Ectodermal cell (in vitro differentiated cells): Measurements from ENCODE around the gene PRKCA.

Experiments used
- H3K27ac ChIP-seq: 2 replicates; pipeline ENCODE4 v1.7.0; 2013; ENCODE audit warnings: mild to moderate bottlenecking, low read depth, low read length; ENCODE audit not compliant: insufficient read depth, poor library complexity, severe bottlenecking
- H3K27me3 ChIP-seq: 2 replicates; pipeline ENCODE4 v1.7.0; 2013; ENCODE audit warnings: mild to moderate bottlenecking, low read length; ENCODE audit not compliant: insufficient read depth, control insufficient read depth, poor library complexity, severe bottlenecking
- H3K36me3 ChIP-seq: one replicate; pipeline ENCODE4 v1.7.0; 2013; ENCODE audit warnings: low read length; ENCODE audit not compliant: control insufficient read depth, insufficient read depth
- H3K4me1 ChIP-seq: one replicate; pipeline ENCODE4 v1.7.0; 2013; ENCODE audit warnings: low read length; ENCODE audit not compliant: control insufficient read depth, insufficient read depth
- H3K4me3 ChIP-seq: 2 replicates; pipeline ENCODE4 v1.7.0; 2013; ENCODE audit warnings: low read depth, low read length, control low read depth; ENCODE audit not compliant: insufficient read depth
- H3K9me3 ChIP-seq: 2 replicates; pipeline ENCODE4 v1.7.0; 2013; ENCODE audit warnings: mild to moderate bottlenecking, low read length, moderate library complexity; ENCODE audit not compliant: control insufficient read depth
- WGBS, 2 experiments: methylation state at CpG; one replicate each; pipeline ENCODE4 v1.1.7; 2013; ENCODE audit warnings: missing lambda C conversion rate in 2 of 2; 5-methylcytosine and 5-hydroxymethylcytosine counted together

PRKCA gene

DNA sequence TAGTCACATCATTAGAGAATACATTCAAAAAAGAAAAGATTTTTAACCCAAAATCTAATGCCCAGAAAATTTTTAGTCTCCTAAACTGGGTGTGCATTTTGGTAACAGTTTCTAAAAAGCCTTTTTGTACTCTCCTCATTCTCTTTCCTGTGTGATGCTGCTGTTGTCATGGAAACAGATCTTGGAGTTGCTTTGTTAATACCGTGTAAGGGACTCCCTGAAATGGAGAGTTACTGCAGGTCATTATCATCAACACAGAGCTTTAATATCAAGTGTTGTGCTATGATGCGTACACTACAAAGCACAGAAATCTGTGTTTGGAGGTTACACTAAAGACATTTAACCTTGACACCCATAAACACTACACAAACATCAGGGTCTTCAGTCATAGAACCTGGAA lies 216.3 kb downstream of the PRKCA start:
- WGBS, 2 experiments, result 93 to 100% methylated on average over 1 to 2 of the region's 2 CpGs
- H3K27me3 ChIP-seq, result no peaks in the 10 kb centered on the region
- H3K4me1 ChIP-seq, result no peaks in the 10 kb centered on the region
- no peaks in the 10 kb centered on the region for H3K9me3 ChIP-seq
- H3K4me3 ChIP-seq, result no peak overlapping the region
- no peak overlapping the region for H3K27ac ChIP-seq
- H3K36me3 ChIP-seq, result no peaks in the 10 kb centered on the region

GRCh38 chr17:66519154-66519553 lies 216.7 kb downstream of the PRKCA start:
- no peaks in the 10 kb centered on the region for H3K36me3 ChIP-seq
- no peaks in the 10 kb centered on the region for H3K9me3 ChIP-seq
- no peaks in the 10 kb centered on the region for H3K27me3 ChIP-seq
- no peaks in the 10 kb centered on the region for H3K4me1 ChIP-seq
- WGBS, 2 experiments, result 96 to 99% methylated on average over 2 of the region's 3 CpGs
- H3K27ac ChIP-seq, result no peak overlapping the region
- no peak overlapping the region for H3K4me3 ChIP-seq

GRCh38 chr17:66520999-66521398 lies 218.6 kb downstream of the PRKCA start:
- no peaks in the 10 kb centered on the region for H3K36me3 ChIP-seq
- H3K4me3 ChIP-seq, result no peak overlapping the region
- H3K27me3 ChIP-seq, result no peaks in the 10 kb centered on the region
- no peaks in the 10 kb centered on the region for H3K4me1 ChIP-seq
- H3K27ac ChIP-seq, result no peak overlapping the region
- no peaks in the 10 kb centered on the region for H3K9me3 ChIP-seq
- WGBS, 2 experiments, result 93 to 100% methylated on average over 1 of the region's 2 CpGs

DNA sequence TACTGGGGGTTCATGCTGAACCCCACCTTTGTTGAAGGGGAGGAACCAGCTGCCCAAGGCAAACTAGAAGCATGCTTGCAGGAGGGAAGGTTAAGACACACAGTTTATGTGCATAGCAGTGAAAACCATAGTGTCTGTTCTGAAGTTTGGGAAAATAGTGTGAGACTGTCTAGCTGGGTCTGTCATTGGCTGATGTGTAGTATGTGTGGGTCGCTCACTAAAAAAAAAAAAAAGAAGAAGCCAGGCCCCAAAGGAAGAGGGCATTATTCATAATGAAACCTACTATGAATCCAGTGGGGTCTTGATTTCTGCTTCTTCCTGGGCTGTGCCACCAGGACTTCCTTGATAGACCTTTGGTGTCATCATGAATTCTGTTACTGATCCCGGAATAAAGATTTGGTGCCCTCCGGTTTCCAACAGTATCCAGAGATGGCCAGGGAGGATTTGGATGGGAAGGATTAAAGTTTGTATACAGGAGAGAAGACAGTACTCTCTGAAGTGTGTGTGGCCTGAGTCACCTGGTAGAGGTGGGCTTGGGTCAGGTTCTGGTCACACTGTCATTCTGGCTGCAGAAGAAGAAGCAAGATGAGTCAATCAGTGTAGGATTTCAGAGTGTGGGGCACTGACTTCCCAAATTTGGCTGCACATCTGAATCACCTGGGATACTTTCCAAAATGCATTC lies 220.3 kb downstream of the PRKCA start:
- no peak overlapping the region for H3K27ac ChIP-seq
- no peaks in the 10 kb centered on the region for H3K27me3 ChIP-seq
- WGBS, 2 experiments, result 93 to 99% methylated on average over 3 of the region's 3 CpGs

DNA sequence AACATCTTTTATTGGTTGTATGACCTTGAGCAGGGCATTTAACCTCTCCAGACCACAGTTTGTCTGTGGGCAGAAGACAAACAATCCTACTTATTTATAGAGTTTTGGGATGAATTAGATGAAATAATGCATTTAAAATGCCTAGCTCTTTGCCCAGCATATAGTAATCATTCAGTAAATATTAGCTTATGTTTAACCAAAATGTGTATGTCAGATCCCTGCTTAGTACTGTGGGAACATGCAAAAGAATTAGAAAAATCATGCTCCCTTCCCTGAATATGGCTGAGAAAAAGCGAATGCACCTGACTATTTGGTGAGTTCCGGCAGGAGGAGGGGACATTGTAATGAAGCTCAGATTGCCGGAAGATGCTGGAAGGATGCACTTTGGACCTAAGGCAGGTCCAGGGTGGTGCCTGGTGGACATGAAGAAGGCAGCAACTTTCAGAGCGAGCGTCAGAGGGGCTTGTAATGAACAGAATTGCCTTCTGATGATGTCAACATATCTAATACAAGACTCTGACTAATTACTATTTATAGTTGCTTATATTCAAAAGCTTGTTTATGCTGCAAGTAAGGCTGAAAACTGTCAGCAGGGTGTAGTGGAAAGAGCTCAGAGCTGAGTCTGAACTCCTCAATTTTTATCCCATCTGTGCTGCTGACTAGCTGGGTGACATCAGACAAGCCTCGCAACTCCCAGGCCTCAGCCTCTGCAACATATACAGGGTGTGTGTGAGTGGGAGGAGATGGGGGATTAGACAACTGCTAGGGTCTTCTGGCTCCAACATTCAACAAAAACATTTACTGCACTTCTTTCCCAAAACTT lies 221.2 kb downstream of the PRKCA start:
- Histone ChIP-seq H3K27me3 (no peaks in the 10 kb centered on the region), H3K4me1 (no peaks in the 10 kb centered on the region), H3K27ac (no peak overlapping the region), H3K36me3 (no peaks in the 10 kb centered on the region), H3K4me3 (no peak overlapping the region), H3K9me3 (no peaks in the 10 kb centered on the region)
- 93 to 94% methylated on average over 4 to 6 of the region's 6 CpGs for WGBS, 2 experiments

More for the DNA sequence above, 220.3 kb downstream of the PRKCA start:
- Histone ChIP-seq H3K9me3 (no peaks in the 10 kb centered on the region), H3K36me3 (no peaks in the 10 kb centered on the region), H3K4me3 (no peak overlapping the region), H3K4me1 (no peaks in the 10 kb centered on the region)

GRCh38 chr17:66524877-66525276 lies 222.5 kb downstream of the PRKCA start:
- WGBS, 2 experiments, result 91 to 94% methylated on average over 2 of the region's 2 CpGs
- Histone ChIP-seq H3K4me1 (no peaks in the 10 kb centered on the region), H3K9me3 (no peaks in the 10 kb centered on the region), H3K36me3 (no peaks in the 10 kb centered on the region), H3K27me3 (no peaks in the 10 kb centered on the region), H3K4me3 (no peak overlapping the region), H3K27ac (no peak overlapping the region)

- H3K36me3 ChIP-seq, result no peaks in the 10 kb centered on the region
- no peak overlapping the region for H3K27ac ChIP-seq
Observed at GRCh38 chr17:66525338-66525737, 222.9 kb downstream of the PRKCA start.

DNA sequence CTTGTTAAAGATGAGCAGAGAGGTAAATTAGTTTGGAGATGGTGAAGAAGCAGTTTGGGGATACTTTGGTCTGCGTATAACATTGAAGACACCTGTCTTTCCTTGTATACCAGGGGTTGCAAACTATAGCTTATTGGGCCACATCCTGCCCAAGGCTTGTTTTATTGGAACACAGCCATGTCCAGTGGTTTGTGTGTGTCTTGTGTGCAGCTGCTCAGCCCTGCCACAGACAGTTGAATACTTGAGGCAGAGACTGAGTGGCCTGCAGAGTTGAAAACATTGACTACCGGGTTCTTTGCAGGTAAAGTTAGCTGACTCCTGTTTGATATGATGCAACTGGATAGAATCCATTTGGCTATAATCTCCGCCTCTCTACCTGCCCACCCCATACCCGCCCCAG lies 224.4 kb downstream of the PRKCA start:
- H3K36me3 ChIP-seq, result no peaks in the 10 kb centered on the region
- no peak overlapping the region for H3K4me3 ChIP-seq
- H3K27ac ChIP-seq, result no peak overlapping the region
- no peaks in the 10 kb centered on the region for H3K27me3 ChIP-seq
- no peaks in the 10 kb centered on the region for H3K9me3 ChIP-seq
- H3K4me1 ChIP-seq, result peaks cover 17% of the 10 kb centered on the region
- 84 to 94% methylated on average over 3 to 4 of the region's 4 CpGs for WGBS, 2 experiments

More at GRCh38 chr17:66525338-66525737, 222.9 kb downstream of the PRKCA start:
- no peaks in the 10 kb centered on the region for H3K27me3 ChIP-seq
- H3K9me3 ChIP-seq, result no peaks in the 10 kb centered on the region
- peaks cover 2% of the 10 kb centered on the region for H3K4me1 ChIP-seq
- no peak overlapping the region for H3K4me3 ChIP-seq
- 94 to 97% methylated on average over 4 of the region's 4 CpGs for WGBS, 2 experiments

DNA sequence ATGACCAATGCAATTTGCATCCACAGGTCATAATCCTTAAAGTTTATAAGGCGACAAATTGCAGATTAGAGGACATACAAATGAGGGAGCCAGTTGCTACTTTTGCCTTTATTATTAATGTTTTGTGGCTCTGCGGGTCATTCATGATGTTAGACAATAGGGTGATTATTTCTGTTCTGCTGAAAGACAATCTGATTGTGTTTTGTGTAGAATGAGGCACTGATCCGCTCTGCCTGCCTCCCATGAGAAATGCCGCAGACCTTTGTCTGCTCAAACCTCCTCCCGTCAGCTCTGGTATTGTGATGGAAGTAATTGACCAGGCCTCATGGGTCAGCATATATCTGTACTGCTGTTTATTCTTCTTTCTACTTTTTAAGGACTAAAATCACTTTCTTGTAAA lies 224.9 kb downstream of the PRKCA start:
- Histone ChIP-seq H3K27ac (no peak overlapping the region), H3K27me3 (no peaks in the 10 kb centered on the region), H3K36me3 (no peaks in the 10 kb centered on the region), H3K9me3 (no peaks in the 10 kb centered on the region), H3K4me1 (peaks cover 20% of the 10 kb centered on the region), H3K4me3 (no peak overlapping the region)
- 68 to 71% methylated on average over 5 of the region's 5 CpGs for WGBS, 2 experiments

GRCh38 chr17:66531851-66532295 lies 229.5 kb downstream of the PRKCA start:
- H3K4me1 ChIP-seq, result peaks cover 39% of the 10 kb centered on the region
- no peaks in the 10 kb centered on the region for H3K36me3 ChIP-seq
- H3K27ac ChIP-seq, result no peak overlapping the region
- 83 to 88% methylated on average over 5 of the region's 5 CpGs for WGBS, 2 experiments
- no peak overlapping the region for H3K4me3 ChIP-seq
- H3K27me3 ChIP-seq, result no peaks in the 10 kb centered on the region
- no peaks in the 10 kb centered on the region for H3K9me3 ChIP-seq
